Nephron (organoid): Measurements from ENCODE around the gene ARHGEF25.

Experiments used
- H3K27ac Mint-ChIP-seq, 3 experiments: 2 replicates each; pipeline ENCODE4 v1.8.0; 2020; ENCODE audit warnings: mixed read lengths in 3 of 3, mild to moderate bottlenecking in 2 of 3, moderate library complexity in 1 of 3
- H3K27me3 Mint-ChIP-seq: 2 replicates; pipeline ENCODE4 v1.8.0; 2021; ENCODE audit warnings: low read depth, mild to moderate bottlenecking, moderate library complexity, mixed read lengths
- H3K36me3 Mint-ChIP-seq: 2 replicates; pipeline ENCODE4 v1.8.0; 2020; ENCODE audit warnings: low read depth, mixed read lengths
- H3K4me1 Mint-ChIP-seq: 2 replicates; pipeline ENCODE4 v1.8.0; 2020; ENCODE audit warnings: mixed read lengths
- H3K4me3 Mint-ChIP-seq, 3 experiments: 2 replicates each; pipeline ENCODE4 v1.8.0; 2020; ENCODE audit warnings: mild to moderate bottlenecking in 3 of 3, mixed read lengths in 3 of 3, moderate library complexity in 2 of 3
- H3K9me3 Mint-ChIP-seq: 2 replicates; pipeline ENCODE4 v1.8.0; 2020; ENCODE audit warnings: mixed read lengths
- TF ChIP-seq, protein P1 (sequence below), 3 experiments: fragments of 200-600 bp; sonication (generic); IDR thresholded peaks; one replicate each; pipeline ENCODE4 v1.5.0; 2021; ENCODE audit warnings: antibody characterized with exemption in 3 of 3; ENCODE audit not compliant: unreplicated experiment in 3 of 3

Gene ARHGEF25

GRCh38 chr12:57627501-57628279 lies 16.5 kb downstream of the ARHGEF25 start:
- no peaks in the 10 kb centered on the region for H3K9me3 Mint-ChIP-seq
- peaks cover 98% of the 10 kb centered on the region for H3K27me3 Mint-ChIP-seq
- peak overlapping the region in 1 of 3 experiments; percentile 53 for H3K4me3 Mint-ChIP-seq
- TF ChIP-seq, protein P1, sequence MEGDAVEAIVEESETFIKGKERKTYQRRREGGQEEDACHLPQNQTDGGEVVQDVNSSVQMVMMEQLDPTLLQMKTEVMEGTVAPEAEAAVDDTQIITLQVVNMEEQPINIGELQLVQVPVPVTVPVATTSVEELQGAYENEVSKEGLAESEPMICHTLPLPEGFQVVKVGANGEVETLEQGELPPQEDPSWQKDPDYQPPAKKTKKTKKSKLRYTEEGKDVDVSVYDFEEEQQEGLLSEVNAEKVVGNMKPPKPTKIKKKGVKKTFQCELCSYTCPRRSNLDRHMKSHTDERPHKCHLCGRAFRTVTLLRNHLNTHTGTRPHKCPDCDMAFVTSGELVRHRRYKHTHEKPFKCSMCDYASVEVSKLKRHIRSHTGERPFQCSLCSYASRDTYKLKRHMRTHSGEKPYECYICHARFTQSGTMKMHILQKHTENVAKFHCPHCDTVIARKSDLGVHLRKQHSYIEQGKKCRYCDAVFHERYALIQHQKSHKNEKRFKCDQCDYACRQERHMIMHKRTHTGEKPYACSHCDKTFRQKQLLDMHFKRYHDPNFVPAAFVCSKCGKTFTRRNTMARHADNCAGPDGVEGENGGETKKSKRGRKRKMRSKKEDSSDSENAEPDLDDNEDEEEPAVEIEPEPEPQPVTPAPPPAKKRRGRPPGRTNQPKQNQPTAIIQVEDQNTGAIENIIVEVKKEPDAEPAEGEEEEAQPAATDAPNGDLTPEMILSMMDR (IDR thresholded peaks at IDR 0.05; ENCODE audit: unreplicated experiment in 3 of 3) = peak in 1 of 3 experiments; percentile 11
- peaks cover 4% of the 10 kb centered on the region for H3K36me3 Mint-ChIP-seq
- peaks cover 5% of the 10 kb centered on the region for H3K4me1 Mint-ChIP-seq
- no peak overlapping the region for H3K27ac Mint-ChIP-seq

DNA sequence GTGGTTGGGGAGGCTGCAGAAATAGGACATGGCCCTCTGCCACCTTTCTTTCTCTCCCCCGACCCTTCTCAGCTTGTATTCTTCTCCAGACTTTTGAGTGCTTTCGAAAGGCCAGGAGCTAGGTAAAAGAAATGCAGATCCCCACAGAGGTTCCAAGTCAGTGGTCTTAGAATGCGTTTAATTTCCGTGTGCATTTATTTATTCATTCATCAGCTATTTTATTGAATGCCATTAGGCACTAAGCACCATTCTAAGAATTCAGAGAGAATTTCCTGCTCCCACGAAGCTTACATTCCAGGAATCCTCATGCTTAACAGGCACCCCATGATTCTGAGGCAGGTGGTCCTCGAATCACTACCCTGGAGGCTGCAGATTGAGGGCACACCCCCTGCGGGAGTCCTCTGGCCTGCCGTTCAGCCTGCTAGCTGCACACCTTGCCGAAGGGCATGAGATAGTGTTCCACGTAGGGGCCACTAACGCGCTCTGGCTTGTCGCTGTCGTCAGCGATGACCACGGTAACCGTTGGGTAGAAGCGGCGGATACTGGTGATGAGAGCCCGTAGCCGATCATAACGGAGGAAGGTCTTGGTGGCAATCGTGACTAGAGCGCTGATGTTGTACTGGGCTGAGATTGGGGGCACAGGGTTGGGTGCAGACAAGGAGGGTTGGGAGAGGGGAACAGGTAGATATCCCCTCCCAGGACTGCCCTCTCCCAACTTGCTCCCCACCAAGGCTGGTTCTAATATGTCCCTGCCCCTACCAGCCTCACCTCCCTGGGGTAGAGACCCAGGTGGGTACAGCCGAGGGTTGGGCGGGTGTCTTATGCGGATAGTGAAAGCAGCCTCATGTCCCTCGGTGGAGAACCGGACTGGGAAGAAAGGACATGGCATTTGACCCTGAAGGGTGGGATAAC lies 17.3 kb downstream of the ARHGEF25 start:
- Mint-ChIP-seq H3K36me3 (peaks cover 4% of the 10 kb centered on the region), H3K4me3 (no peak overlapping the region), H3K27ac (no peak overlapping the region), H3K27me3 (peaks cover 97% of the 10 kb centered on the region), H3K9me3 (no peaks in the 10 kb centered on the region), H3K4me1 (peaks cover 5% of the 10 kb centered on the region)
- TF ChIP-seq, protein P1 (IDR thresholded peaks at IDR 0.05; ENCODE audit: unreplicated experiment in 3 of 3) = no peak

- Mint-ChIP-seq H3K4me3 (no peak overlapping the region), H3K9me3 (no peaks in the 10 kb centered on the region), H3K4me1 (peaks cover 5% of the 10 kb centered on the region), H3K27me3 (peaks cover 95% of the 10 kb centered on the region), H3K36me3 (peaks cover 4% of the 10 kb centered on the region), H3K27ac (no peak overlapping the region)
- TF ChIP-seq, protein P1 (IDR thresholded peaks at IDR 0.05; ENCODE audit: unreplicated experiment in 3 of 3) = no peak
Measured at GRCh38 chr12:57629897-57630471, 18.7 kb downstream of the ARHGEF25 start.

- TF ChIP-seq, protein P1 (IDR thresholded peaks at IDR 0.05; ENCODE audit: unreplicated experiment in 3 of 3) = no peak
- Mint-ChIP-seq H3K27me3 (peaks cover 94% of the 10 kb centered on the region), H3K36me3 (peaks cover 2% of the 10 kb centered on the region), H3K4me3 (peak overlapping the region in 2 of 3 experiments; percentile 26 to 68), H3K9me3 (no peaks in the 10 kb centered on the region), H3K27ac (no peak overlapping the region), H3K4me1 (peaks cover 5% of the 10 kb centered on the region)
Measured at GRCh38 chr12:57630891-57631433, 19.7 kb downstream of the ARHGEF25 start.

DNA sequence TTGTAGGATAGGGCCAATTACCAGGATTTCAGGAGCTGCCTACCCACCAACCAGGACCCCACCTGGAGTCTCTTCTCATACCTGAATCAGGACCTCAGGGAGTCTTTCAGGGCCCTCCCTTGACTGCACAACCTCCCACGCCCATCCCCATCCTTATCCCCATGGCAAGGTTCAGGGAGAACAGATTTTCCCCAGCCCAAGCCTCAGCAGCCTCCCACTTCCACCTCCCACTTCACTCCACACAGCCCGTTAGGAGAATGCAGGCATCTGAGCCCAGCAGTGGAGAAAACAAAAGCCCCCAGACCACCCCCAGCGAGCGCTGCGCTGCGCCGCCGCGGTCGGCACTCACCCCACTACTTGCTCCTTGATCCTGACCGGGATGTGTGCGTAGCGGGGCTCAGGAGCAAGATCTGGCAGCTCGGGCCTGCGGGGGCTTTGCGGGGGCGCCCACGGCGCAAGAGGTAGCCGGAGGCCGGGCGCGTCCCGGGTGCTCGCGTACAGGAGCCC lies 20.4 kb downstream of the ARHGEF25 start:
- Mint-ChIP-seq H3K4me3 (peak overlapping the region; percentile 66 to 75 (median 68)), H3K27ac (no peak overlapping the region), H3K27me3 (peaks cover 87% of the 10 kb centered on the region), H3K36me3 (no peaks in the 10 kb centered on the region), H3K4me1 (peaks cover 5% of the 10 kb centered on the region), H3K9me3 (no peaks in the 10 kb centered on the region)
- TF ChIP-seq, protein P1 (IDR thresholded peaks at IDR 0.05; ENCODE audit: unreplicated experiment in 3 of 3) = no peak
